WERI-Rb-1 (cell line): ENCODE results near the gene MRPS12.

ENCODE experiments used
- DNase-seq: peaks from one replicate; pipeline ENCODE4 v3.0.0-alpha.2; 2020
- H3K27ac ChIP-seq: fragments of 250-450 bp; sonication (Bioruptor Pico); 2 replicates; pipeline ENCODE4 v1.5.1; 2020; ENCODE audit warnings: mild to moderate bottlenecking, moderate library complexity
- H3K27me3 ChIP-seq: fragments of 250-450 bp; sonication (Bioruptor Pico); 2 replicates; pipeline ENCODE4 v1.5.1; 2021; ENCODE audit warnings: mild to moderate bottlenecking, low read depth, moderate library complexity; ENCODE audit not compliant: insufficient read depth, severe bottlenecking
- H3K36me3 ChIP-seq: fragments of 250-450 bp; sonication (Bioruptor Pico); 2 replicates; pipeline ENCODE4 v1.5.1; 2020; ENCODE audit warnings: mild to moderate bottlenecking, moderate library complexity
- H3K4me3 ChIP-seq: 2 replicates; pipeline ENCODE4 v1.5.1; 2011; ENCODE audit warnings: low read depth, mild to moderate bottlenecking, control low read depth, low read length
- H3K9me3 ChIP-seq: fragments of 250-450 bp; sonication (Bioruptor Pico); 2 replicates; pipeline ENCODE4 v1.5.1; 2021; ENCODE audit warnings: mild to moderate bottlenecking, moderate library complexity; ENCODE audit not compliant: severe bottlenecking
- TF ChIP-seq, protein P1 (sequence below): IDR thresholded peaks from 2 replicates; pipeline ENCODE4 v1.5.1; 2011; ENCODE audit warnings: low read depth, mild to moderate bottlenecking, control low read depth, inconsistent platforms, low read length

The MRPS12 gene

DNA sequence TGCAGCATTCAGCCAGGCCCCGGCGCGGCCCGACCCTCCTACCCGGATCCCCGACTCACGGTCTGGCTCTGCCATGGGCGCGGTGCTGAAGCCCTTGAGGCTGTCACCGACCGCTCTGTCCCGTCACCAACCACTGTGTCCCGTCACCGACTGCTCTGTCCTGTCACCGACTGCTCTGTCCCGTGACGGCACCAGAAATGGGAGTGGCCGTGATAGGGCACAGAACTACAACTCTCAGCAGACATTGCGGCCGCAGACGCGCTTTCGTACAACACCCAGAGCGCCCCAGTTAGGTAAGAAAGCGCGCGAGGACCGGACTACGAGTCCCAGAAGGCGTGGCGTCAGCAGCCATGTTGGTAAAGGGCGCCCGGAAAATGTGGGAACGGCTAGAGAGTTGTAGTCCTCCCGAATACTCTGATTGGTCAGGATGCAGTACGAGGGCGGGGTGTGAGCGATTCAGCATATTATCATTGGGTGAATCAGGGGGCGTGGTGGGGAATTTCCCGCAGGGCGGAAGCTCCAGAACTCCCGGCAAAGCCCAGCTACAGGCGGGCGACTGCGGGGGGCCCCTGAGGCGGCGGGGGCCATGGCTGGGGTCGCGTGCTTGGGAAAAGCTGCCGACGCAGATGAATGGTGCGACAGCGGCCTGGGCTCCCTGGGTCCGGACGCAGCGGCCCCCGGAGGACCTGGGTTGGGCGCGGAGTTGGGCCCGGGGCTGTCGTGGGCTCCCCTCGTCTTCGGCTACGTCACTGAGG, 31.1 kb upstream of the MRPS12 start, which contains the start of the genes NFKBIB and SIRT2:
Gene NFKBIB, plus strand, starts transcription at position 523 of the 755 bp plus-strand sequence. Its CDS starts 64 bp downstream, at position 587.
Gene SIRT2, minus strand, starts transcription at position 172 of the 755 bp plus-strand sequence. Its CDS starts 97 bp downstream, at position 75.
- DNase-seq, result peak; percentile 99
- H3K27me3 ChIP-seq, result no peaks in the 10 kb centered on the region
- no peaks in the 10 kb centered on the region; the same call in none of the 2 replicates for H3K36me3 ChIP-seq
- H3K27ac ChIP-seq, result peak within 1 kb of the TSS; percentile 50
- H3K4me3 ChIP-seq, result peak within 1 kb of the TSS; percentile 71
- H3K9me3 ChIP-seq, result no peaks in the 10 kb centered on the region
- TF ChIP-seq, protein P1, sequence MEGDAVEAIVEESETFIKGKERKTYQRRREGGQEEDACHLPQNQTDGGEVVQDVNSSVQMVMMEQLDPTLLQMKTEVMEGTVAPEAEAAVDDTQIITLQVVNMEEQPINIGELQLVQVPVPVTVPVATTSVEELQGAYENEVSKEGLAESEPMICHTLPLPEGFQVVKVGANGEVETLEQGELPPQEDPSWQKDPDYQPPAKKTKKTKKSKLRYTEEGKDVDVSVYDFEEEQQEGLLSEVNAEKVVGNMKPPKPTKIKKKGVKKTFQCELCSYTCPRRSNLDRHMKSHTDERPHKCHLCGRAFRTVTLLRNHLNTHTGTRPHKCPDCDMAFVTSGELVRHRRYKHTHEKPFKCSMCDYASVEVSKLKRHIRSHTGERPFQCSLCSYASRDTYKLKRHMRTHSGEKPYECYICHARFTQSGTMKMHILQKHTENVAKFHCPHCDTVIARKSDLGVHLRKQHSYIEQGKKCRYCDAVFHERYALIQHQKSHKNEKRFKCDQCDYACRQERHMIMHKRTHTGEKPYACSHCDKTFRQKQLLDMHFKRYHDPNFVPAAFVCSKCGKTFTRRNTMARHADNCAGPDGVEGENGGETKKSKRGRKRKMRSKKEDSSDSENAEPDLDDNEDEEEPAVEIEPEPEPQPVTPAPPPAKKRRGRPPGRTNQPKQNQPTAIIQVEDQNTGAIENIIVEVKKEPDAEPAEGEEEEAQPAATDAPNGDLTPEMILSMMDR, result no peak

- TF ChIP-seq, protein P1, result no peak
- peak overlapping the region; percentile 50 for H3K27ac ChIP-seq
- H3K4me3 ChIP-seq, result peak overlapping the region; percentile 71
- no peaks in the 10 kb centered on the region for H3K27me3 ChIP-seq
- DNase-seq, result no peak
- no peaks in the 10 kb centered on the region; the same call in none of the 2 replicates for H3K36me3 ChIP-seq
- H3K9me3 ChIP-seq, result no peaks in the 10 kb centered on the region
These were observed 30.5 kb upstream of the MRPS12 start for GRCh38 chr19:38900202-38900629.

- Histone ChIP-seq H3K27me3 (no peaks in the 10 kb centered on the region), H3K27ac (no peak overlapping the region), H3K36me3 (no peaks in the 10 kb centered on the region; the same call in none of the 2 replicates), H3K9me3 (no peaks in the 10 kb centered on the region), H3K4me3 (peak overlapping the region; percentile 71)
- TF ChIP-seq, protein P1, result no peak
- DNase-seq, result no peak
These were observed 30.0 kb upstream of the MRPS12 start for GRCh38 chr19:38900743-38901190.

DNA sequence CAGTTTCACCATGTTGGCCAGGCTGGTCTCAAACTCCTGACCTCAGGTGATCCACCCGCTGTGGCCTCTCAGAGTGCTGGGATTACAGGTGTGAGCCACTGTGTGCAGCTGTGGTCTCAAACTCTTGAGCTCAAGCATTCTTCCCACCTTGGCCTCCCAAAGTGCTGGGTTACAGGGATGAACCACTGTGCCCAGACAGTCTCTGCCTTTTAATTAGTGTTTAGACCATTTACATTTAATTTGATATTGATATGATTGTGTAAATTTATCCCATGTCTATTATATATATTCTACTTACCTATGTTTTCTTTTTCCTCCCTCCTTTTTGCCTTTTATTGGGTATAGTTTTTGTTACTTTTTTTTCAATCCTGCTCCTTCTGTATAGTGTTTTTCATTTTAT, 29.1 kb upstream of the MRPS12 start:
- H3K9me3 ChIP-seq, result no peaks in the 10 kb centered on the region
- H3K27ac ChIP-seq, result no peak overlapping the region
- TF ChIP-seq, protein P1, result no peak
- DNase-seq, result no peak
- H3K4me3 ChIP-seq, result no peak overlapping the region
- H3K27me3 ChIP-seq, result no peaks in the 10 kb centered on the region
- H3K36me3 ChIP-seq, result peaks cover 2% of the 10 kb centered on the region

- no peaks in the 10 kb centered on the region for H3K9me3 ChIP-seq
These were observed 25.9 kb upstream of the MRPS12 start for GRCh38 chr19:38904581-38905539.

More at GRCh38 chr19:38904581-38905539, 25.9 kb upstream of the MRPS12 start:
- Histone ChIP-seq H3K4me3 (no peak overlapping the region), H3K36me3 (peaks cover 16% of the 10 kb centered on the region), H3K27me3 (no peaks in the 10 kb centered on the region), H3K27ac (no peak overlapping the region)
- no peak for DNase-seq
- TF ChIP-seq, protein P1, result no peak
